ENCODE results near the gene CHML.
A peak's percentile ranks its signal among the peaks of the same experiment; 100 is the strongest.

Gene CHML

GRCh38 chr1:241639623-241640148 lies 483 bp downstream of the CHML start (continued):
- TF ChIP-seq ZNF18 (tag by site-specific recombination; IDR thresholded peaks at IDR 0.05) (no peak), SP3 (tag by site-specific recombination; IDR thresholded peaks at IDR 0.05) (peak; percentile 39; the same call in 1 of the 2 replicates), ZNF843 (tag by site-specific recombination; IDR thresholded peaks at IDR 0.05) (no peak), ZSCAN5A (tag by site-specific recombination; IDR thresholded peaks at IDR 0.05) (0 out of 2 replicates have a peak, but pooled peaks have one; percentile 63), ZNF639 (tag by site-specific recombination; IDR thresholded peaks at IDR 0.05) (no peak), ZNF174 (tag by site-specific recombination; IDR thresholded peaks at IDR 0.05) (no peak), ATF2 (tag by site-specific recombination; IDR thresholded peaks at IDR 0.05; ENCODE audit: low read depth) (no peak), CTCF (tag by site-specific recombination; IDR thresholded peaks at IDR 0.05) (peak; percentile 59; the same call in 1 of the 2 replicates), ZNF23 (tag by site-specific recombination; IDR thresholded peaks at IDR 0.05; ENCODE audit: borderline replicate concordance) (no peak), ZNF837 (tag by site-specific recombination; IDR thresholded peaks at IDR 0.05) (no peak), ZNF518A (tag by site-specific recombination; conservative IDR thresholded peaks at IDR 0.05; ENCODE audit: low read depth) (no peak), ZNF324 (tag by site-specific recombination; IDR thresholded peaks at IDR 0.05) (no peak), ELK4 (IDR thresholded peaks at IDR 0.05; ENCODE audit: borderline replicate concordance, low read depth, low read length) (no peak), ZNF830 (tag by site-specific recombination; IDR thresholded peaks at IDR 0.05; ENCODE audit: low read depth) (no peak), SALL2 (tag by site-specific recombination; IDR thresholded peaks at IDR 0.05; ENCODE audit: borderline replicate concordance) (no peak), ZNF521 (tag by site-specific recombination; IDR thresholded peaks at IDR 0.05) (no peak), ZBTB26 (tag by site-specific recombination; optimal IDR thresholded peaks at IDR 0.05) (peak; percentile 69), ZSCAN16 (tag by site-specific recombination; IDR thresholded peaks at IDR 0.05) (no peak), ZBTB48 (tag by site-specific recombination; IDR thresholded peaks at IDR 0.05) (no peak), ZNF391 (tag by site-specific recombination; IDR thresholded peaks at IDR 0.05; ENCODE audit: borderline replicate concordance, low read depth) (no peak), ZNF335 (tag by site-specific recombination; conservative IDR thresholded peaks at IDR 0.05) (no peak), ZBTB7A (tag by site-specific recombination; IDR thresholded peaks at IDR 0.05; ENCODE audit: low read depth) (no peak), ZNF112 (tag by site-specific recombination; IDR thresholded peaks at IDR 0.05) (no peak), ZFP41 (tag by site-specific recombination; IDR thresholded peaks at IDR 0.05; ENCODE audit: borderline replicate concordance) (no peak)

Data from HEK293 (cell line).